Ishikawa (cell line): ENCODE results near the gene TNFSF4.

ENCODE experiments used
- EP300 ChIP-seq: IDR thresholded peaks from 2 replicates; pipeline ENCODE4 v1.6.1; 2012; ENCODE audit warnings: borderline replicate concordance
- TAF1 ChIP-seq: IDR thresholded peaks from 2 replicates; pipeline ENCODE4 v1.6.1; 2012; ENCODE audit warnings: low read depth, mild to moderate bottlenecking
- YY1 ChIP-seq: IDR thresholded peaks from 2 replicates; pipeline ENCODE4 v1.6.1; 2012; ENCODE audit warnings: low read depth
- TF ChIP-seq, protein P1 (sequence below): IDR thresholded peaks from 2 replicates; pipeline ENCODE4 v1.6.1; 2012

DNA sequence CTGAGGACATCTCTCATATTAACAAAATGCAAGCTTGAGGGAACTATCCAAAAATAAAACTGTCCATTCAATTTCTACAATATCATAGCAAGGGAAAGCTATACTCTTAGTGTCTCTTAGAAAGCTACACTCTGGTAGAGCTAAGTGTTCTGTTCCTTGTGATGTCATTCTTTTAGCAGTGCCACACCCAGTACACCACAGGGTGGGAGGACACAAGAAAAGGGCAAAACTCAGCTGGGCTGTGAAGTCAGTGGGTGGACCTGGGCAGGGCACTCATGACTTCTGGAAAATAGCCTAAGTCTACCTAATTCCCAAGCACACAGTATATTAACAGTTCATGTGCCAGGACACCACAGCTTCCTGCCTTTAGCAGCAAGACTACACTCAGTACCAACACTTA lies 42.2 kb upstream of the TNFSF4 start:
- no peak for TF ChIP-seq TAF1
- TF ChIP-seq, protein P1, sequence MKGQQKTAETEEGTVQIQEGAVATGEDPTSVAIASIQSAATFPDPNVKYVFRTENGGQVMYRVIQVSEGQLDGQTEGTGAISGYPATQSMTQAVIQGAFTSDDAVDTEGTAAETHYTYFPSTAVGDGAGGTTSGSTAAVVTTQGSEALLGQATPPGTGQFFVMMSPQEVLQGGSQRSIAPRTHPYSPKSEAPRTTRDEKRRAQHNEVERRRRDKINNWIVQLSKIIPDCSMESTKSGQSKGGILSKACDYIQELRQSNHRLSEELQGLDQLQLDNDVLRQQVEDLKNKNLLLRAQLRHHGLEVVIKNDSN = no peak
- no peak for TF ChIP-seq EP300
- TF ChIP-seq YY1 = no peak
